ENCODE data around the gene PAX5.

- TF ChIP-seq, protein P1, sequence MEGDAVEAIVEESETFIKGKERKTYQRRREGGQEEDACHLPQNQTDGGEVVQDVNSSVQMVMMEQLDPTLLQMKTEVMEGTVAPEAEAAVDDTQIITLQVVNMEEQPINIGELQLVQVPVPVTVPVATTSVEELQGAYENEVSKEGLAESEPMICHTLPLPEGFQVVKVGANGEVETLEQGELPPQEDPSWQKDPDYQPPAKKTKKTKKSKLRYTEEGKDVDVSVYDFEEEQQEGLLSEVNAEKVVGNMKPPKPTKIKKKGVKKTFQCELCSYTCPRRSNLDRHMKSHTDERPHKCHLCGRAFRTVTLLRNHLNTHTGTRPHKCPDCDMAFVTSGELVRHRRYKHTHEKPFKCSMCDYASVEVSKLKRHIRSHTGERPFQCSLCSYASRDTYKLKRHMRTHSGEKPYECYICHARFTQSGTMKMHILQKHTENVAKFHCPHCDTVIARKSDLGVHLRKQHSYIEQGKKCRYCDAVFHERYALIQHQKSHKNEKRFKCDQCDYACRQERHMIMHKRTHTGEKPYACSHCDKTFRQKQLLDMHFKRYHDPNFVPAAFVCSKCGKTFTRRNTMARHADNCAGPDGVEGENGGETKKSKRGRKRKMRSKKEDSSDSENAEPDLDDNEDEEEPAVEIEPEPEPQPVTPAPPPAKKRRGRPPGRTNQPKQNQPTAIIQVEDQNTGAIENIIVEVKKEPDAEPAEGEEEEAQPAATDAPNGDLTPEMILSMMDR (conservative IDR thresholded peaks at IDR 0.05): no peak
- no peak for TF ChIP-seq EZH2 (IDR thresholded peaks at IDR 0.05; ENCODE audit: low read depth)
Observed at GRCh38 chr9:36868586-36869282, 165.3 kb downstream of the PAX5 start.
